ENCODE measurements around the gene MED13.
"Not testable (repeated sequence)": the region's sequence is repeated elsewhere in the genome, so short reads cannot be mapped to it uniquely, and the experiment has no call there.

Gene MED13

GRCh38 chr17:61927208-61928100, 137.6 kb downstream of the MED13 start, which contains the start of gene INTS2:
INTS2 (minus strand) TSS chr17:61927982; CDS start chr17:61926644, 1,338 bp downstream.
- peak; percentile 89 to 94 (median 91) for DNase-seq (ENCODE audit: low read depth in 3 of 3, low spot score in 1 of 3)

GRCh38 chr17:61926826-61927207, 138.3 kb downstream of the MED13 start:
- no peak for DNase-seq (ENCODE audit: low read depth in 3 of 3, low spot score in 1 of 3)

- not testable (repeated sequence) for DNase-seq (ENCODE audit: low read depth in 3 of 3, low spot score in 1 of 3)
Measured at GRCh38 chr17:61915162-61915561, 149.9 kb downstream of the MED13 start.

- no peak for DNase-seq (ENCODE audit: low read depth in 3 of 3, low spot score in 1 of 3)
Measured at GRCh38 chr17:61908292-61909037, 156.6 kb downstream of the MED13 start.

DNA sequence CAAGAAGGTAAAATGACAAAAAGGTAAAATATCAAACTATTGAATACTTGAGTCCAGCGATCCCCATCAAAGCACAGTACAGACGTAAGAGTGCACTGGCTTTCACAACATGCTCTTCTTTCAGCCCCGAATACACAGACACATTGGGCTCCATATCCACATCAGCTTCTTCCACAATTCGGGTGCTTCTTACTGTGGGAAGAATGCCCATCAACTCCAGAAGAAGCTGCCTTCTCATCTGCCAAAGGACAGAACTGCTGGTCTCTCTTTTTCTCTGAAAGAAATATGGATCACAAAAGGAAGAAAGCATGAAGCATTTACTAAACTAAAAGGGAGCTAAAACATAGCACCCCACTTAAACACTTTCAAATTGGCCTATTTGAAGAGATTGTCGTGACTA, 157.7 kb downstream of the MED13 start:
- DNase-seq (ENCODE audit: low read depth in 3 of 3, low spot score in 1 of 3), result no peak

GRCh38 chr17:61904094-61904710, 160.9 kb downstream of the MED13 start:
- DNase-seq (ENCODE audit: low read depth in 3 of 3, low spot score in 1 of 3), result no peak

- DNase-seq (ENCODE audit: low read depth in 3 of 3, low spot score in 1 of 3), result no peak
Measured at GRCh38 chr17:61903251-61903650, 161.8 kb downstream of the MED13 start.

GRCh38 chr17:61897548-61898180, 167.4 kb downstream of the MED13 start:
- DNase-seq (ENCODE audit: low read depth in 3 of 3, low spot score in 1 of 3), result no peak

- no peak for DNase-seq (ENCODE audit: low read depth in 3 of 3, low spot score in 1 of 3)
Measured at GRCh38 chr17:61895391-61895790, 169.7 kb downstream of the MED13 start.

GRCh38 chr17:61894310-61894709, 170.8 kb downstream of the MED13 start:
- DNase-seq (ENCODE audit: low read depth in 3 of 3, low spot score in 1 of 3), result not testable (repeated sequence)
